ENCODE measurements around the gene PTPRG. TPM values are rescaled to one million over a fixed set of nuclear protein-coding genes. Genes with fewer than 3 reads are reported as not detected.

Gene PTPRG
- total RNA-seq, 2 donors from 2014 or later: 26.0 to 26.3 TPM

GRCh38 chr3:61673651-61674050 lies 112.3 kb downstream of the PTPRG start:
- Histone ChIP-seq H3K4me1 (no peaks in the 10 kb centered on the region), H3K36me3 (no peaks in the 10 kb centered on the region), H3K9ac (ENCODE audit: low read depth in 2 of 2, low read length in 2 of 2) (no peak overlapping the region), H3K27ac (no peak overlapping the region), H3K9me3 (no peaks in the 10 kb centered on the region), H3K27me3 (no peaks in the 10 kb centered on the region), H3K4me3 (no peak overlapping the region)
- intact Hi-C loops (cut with DNase I): no loop called here
- no peak for DNase-seq
- TF ChIP-seq CTCF (IDR thresholded peaks at IDR 0.05): no peak

GRCh38 chr3:61674596-61674995 lies 113.2 kb downstream of the PTPRG start:
- Histone ChIP-seq H3K9ac (ENCODE audit: low read depth in 2 of 2, low read length in 2 of 2) (no peak overlapping the region), H3K9me3 (no peaks in the 10 kb centered on the region), H3K4me1 (no peaks in the 10 kb centered on the region), H3K27ac (no peak overlapping the region), H3K27me3 (no peaks in the 10 kb centered on the region), H3K4me3 (no peak overlapping the region), H3K36me3 (no peaks in the 10 kb centered on the region)
- no peak for DNase-seq
- intact Hi-C loops (cut with DNase I): no loop called here
- TF ChIP-seq CTCF (IDR thresholded peaks at IDR 0.05): no peak

- H3K9me3 ChIP-seq: no peaks in the 10 kb centered on the region
- H3K27ac ChIP-seq: no peak overlapping the region
- H3K36me3 ChIP-seq: no peaks in the 10 kb centered on the region
- H3K27me3 ChIP-seq: no peaks in the 10 kb centered on the region
- no peaks in the 10 kb centered on the region for H3K4me1 ChIP-seq
- no peak overlapping the region for H3K9ac ChIP-seq (ENCODE audit: low read depth in 2 of 2, low read length in 2 of 2)
- intact Hi-C loops (cut with DNase I): no loop called here
- H3K4me3 ChIP-seq: no peak overlapping the region
- no peak for TF ChIP-seq CTCF (IDR thresholded peaks at IDR 0.05)
- no peak for DNase-seq
Observed at GRCh38 chr3:61679026-61679425, 117.7 kb downstream of the PTPRG start.

- Histone ChIP-seq H3K4me3 (no peak overlapping the region), H3K36me3 (no peaks in the 10 kb centered on the region), H3K4me1 (no peaks in the 10 kb centered on the region), H3K27ac (no peak overlapping the region), H3K9me3 (no peaks in the 10 kb centered on the region), H3K9ac (ENCODE audit: low read depth in 2 of 2, low read length in 2 of 2) (no peak overlapping the region), H3K27me3 (no peaks in the 10 kb centered on the region)
- DNase-seq: no peak
- no peak for TF ChIP-seq CTCF (IDR thresholded peaks at IDR 0.05)
- intact Hi-C loops (cut with DNase I): no loop called here
Observed at GRCh38 chr3:61680617-61681016, 119.2 kb downstream of the PTPRG start.

- Histone ChIP-seq H3K4me1 (no peaks in the 10 kb centered on the region), H3K27me3 (no peaks in the 10 kb centered on the region), H3K9me3 (no peaks in the 10 kb centered on the region), H3K9ac (ENCODE audit: low read depth in 2 of 2, low read length in 2 of 2) (no peak overlapping the region), H3K27ac (no peak overlapping the region), H3K4me3 (no peak overlapping the region), H3K36me3 (no peaks in the 10 kb centered on the region)
- no peak for DNase-seq
- intact Hi-C loops (cut with DNase I): no loop called here
- TF ChIP-seq CTCF (IDR thresholded peaks at IDR 0.05): no peak
Observed at GRCh38 chr3:61681636-61682035, 120.3 kb downstream of the PTPRG start.
